ENCODE results near the gene FGF6. TPM values are rescaled to one million over a fixed set of nuclear protein-coding genes. Genes with fewer than 3 reads are reported as not detected.

FGF6 gene
- total and polyA plus RNA-seq, 9 of the 15 experiments (the other 6 are each of a cell fraction or from before 2014, with no cell fraction given), result 0.14 TPM; not detected in 8

GRCh38 chr12:4388662-4389061 is 57.0 kb downstream of the FGF6 start (continued):
- TF ChIP-seq MLX (CRISPR knock-in tag; conservative IDR thresholded peaks at IDR 0.05) (no peak), SNRNP70 (optimal IDR thresholded peaks at IDR 0.05; ENCODE audit: low read depth, low read length) (no peak), ZEB2 (IDR thresholded peaks at IDR 0.05) (no peak; the same call in 1 of the 2 replicates), CBX1 (IDR thresholded peaks at IDR 0.05; ENCODE audit: low read depth) (no peak), CTBP1 (IDR thresholded peaks at IDR 0.05; ENCODE audit: borderline replicate concordance) (0 out of 2 replicates have a peak, but pooled peaks have one; percentile 9), PHF20 (IDR thresholded peaks at IDR 0.05; ENCODE audit: partially characterized antibody) (no peak), ZNF766 (CRISPR knock-in tag; conservative IDR thresholded peaks at IDR 0.05) (peak; percentile 59; the same call in 1 of the 2 replicates), ZNF23 (CRISPR knock-in tag; IDR thresholded peaks at IDR 0.05) (no peak), TAF15 (IDR thresholded peaks at IDR 0.05; ENCODE audit: low read depth, low read length) (no peak), ZSCAN32 (CRISPR knock-in tag; IDR thresholded peaks at IDR 0.05) (no peak), SFPQ (IDR thresholded peaks at IDR 0.05; ENCODE audit: low read depth, low read length) (no peak), HES1 (IDR thresholded peaks at IDR 0.05; ENCODE audit: low read depth) (0 out of 2 replicates have a peak, but pooled peaks have one; percentile 21), LCOR (CRISPR knock-in tag; IDR thresholded peaks at IDR 0.05) (no peak), ZBTB34 (CRISPR knock-in tag; IDR thresholded peaks at IDR 0.05) (no peak), USF1 (CRISPR knock-in tag; IDR thresholded peaks at IDR 0.05) (no peak), GATAD2A (IDR thresholded peaks at IDR 0.05) (peak; percentile 95), JUN (IDR thresholded peaks at IDR 0.05; ENCODE audit: borderline replicate concordance, low read depth, low read length) (no peak), JUN (CRISPR knock-in tag; IDR thresholded peaks at IDR 0.05; ENCODE audit: borderline replicate concordance) (no peak), ATF3 (IDR thresholded peaks at IDR 0.05) (no peak), ATF3 (CRISPR knock-in tag; conservative IDR thresholded peaks at IDR 0.05) (no peak), JUNB (CRISPR knock-in tag; conservative IDR thresholded peaks at IDR 0.05) (no peak), ZNF224 (CRISPR knock-in tag; IDR thresholded peaks at IDR 0.05) (no peak), ZNF77 (CRISPR knock-in tag; IDR thresholded peaks at IDR 0.05) (no peak), SIN3A (IDR thresholded peaks at IDR 0.05; ENCODE audit: borderline replicate concordance in 2 of 2, control insufficient read depth in 1 of 2, low read depth in 2 of 2, low read length in 2 of 2) (no peak)
